H1 (cell line): ENCODE measurements around the gene NIT2. TPM values are rescaled to one million over a fixed set of nuclear protein-coding genes. Genes with fewer than 3 reads are reported as not detected.

Experiments
- CTCF ChIA-PET: fragments of 300-600 bp; sonication (Branson Sonifier 250); formaldehyde crosslinking; loops from one replicate; lab custom pipeline; 2021; ENCODE audit not compliant: partially characterized antibody; lab: Charles Lee
- POLR2A ChIA-PET: fragments of 300-600 bp; sonication (Branson Sonifier 250); formaldehyde crosslinking; loops from one replicate; lab custom pipeline; 2021; ENCODE audit warnings: inconsistent platforms; ENCODE audit not compliant: partially characterized antibody; lab: Charles Lee
- DNase-seq, 2 experiments: peaks; one replicate each; pipeline versions ENCODE4 v3.0.0 to v3.0.0-alpha.2; 2010 to 2022; ENCODE audit warnings: low spot score in 2 of 2, low read depth in 1 of 2, mixed read lengths in 1 of 2
- FAIRE-seq: peaks from 2 replicates; lab custom pipeline; 2011; peaks lifted over from hg19 to GRCh38; lab: Jason Lieb, UNC
- H2AFZ ChIP-seq: 2 replicates; pipeline ENCODE4 v1.8.1; 2012; ENCODE audit warnings: low read length, inconsistent platforms
- H2AK5ac ChIP-seq: 2 replicates; pipeline ENCODE4 v1.6.1; 2013; ENCODE audit warnings: low read depth, low read length
- H2BK120ac ChIP-seq: replicated peaks from 2 replicates; pipeline ENCODE3; 2013; ENCODE audit warnings: low read depth, low read length, inconsistent platforms
- H2BK12ac ChIP-seq: 2 replicates; pipeline ENCODE4 v1.6.1; 2013; ENCODE audit warnings: low read depth, low read length
- H2BK15ac ChIP-seq: 2 replicates; pipeline ENCODE4 v1.6.1; 2013; ENCODE audit warnings: low read length
- H2BK20ac ChIP-seq: 2 replicates; pipeline ENCODE4 v1.6.1; 2013; ENCODE audit warnings: low read length
- H2BK5ac ChIP-seq: 2 replicates; pipeline ENCODE4 v1.6.1; 2013; ENCODE audit warnings: low read depth, low read length
- H3K14ac ChIP-seq: 2 replicates; pipeline ENCODE4 v1.6.1; 2013; ENCODE audit warnings: inconsistent platforms; ENCODE audit not compliant: insufficient read length
- H3K18ac ChIP-seq: 2 replicates; pipeline ENCODE4 v1.6.1; 2013; ENCODE audit warnings: low read length; ENCODE audit errors: extremely low read depth
- H3K23ac ChIP-seq: 2 replicates; pipeline ENCODE4 v1.6.1; 2013; ENCODE audit warnings: inconsistent platforms; ENCODE audit not compliant: insufficient read length
- H3K23me2 ChIP-seq: 2 replicates; pipeline ENCODE4 v1.6.1; 2013; ENCODE audit warnings: low read depth, low read length
- H3K27ac ChIP-seq: 2 replicates; pipeline ENCODE4 v1.6.1; 2011; ENCODE audit warnings: low read depth, low read length, inconsistent platforms
- H3K27me3 ChIP-seq, 4 experiments: replicated peaks in 1 of 4; 1 replicate in 1 of 4; 2 replicates in 3 of 4; pipeline versions ENCODE4 v1.6.1 to v1.8.1; 2011 to 2013; ENCODE audit warnings: low read length in 3 of 4, mild to moderate bottlenecking in 3 of 4, inconsistent platforms in 2 of 4, mixed read lengths in 2 of 4, moderate library complexity in 1 of 4; ENCODE audit not compliant: control insufficient read depth in 3 of 4, insufficient read depth in 3 of 4; ENCODE audit errors: extremely low read depth in 1 of 4
- H3K36me3 ChIP-seq, 4 experiments: 2 replicates each; pipeline versions ENCODE4 v1.6.1 to v1.8.1; 2011 to 2013; ENCODE audit warnings: mild to moderate bottlenecking in 4 of 4, low read length in 3 of 4, moderate library complexity in 2 of 4, control low read depth in 1 of 4, inconsistent platforms in 1 of 4; ENCODE audit not compliant: insufficient read depth in 4 of 4, control insufficient read depth in 2 of 4
- H3K4ac ChIP-seq: replicated peaks from 2 replicates; pipeline ENCODE3; 2013; ENCODE audit warnings: low read length, low read depth, mixed read lengths, inconsistent platforms; ENCODE audit not compliant: insufficient read length
- H3K4me1 ChIP-seq, 4 experiments: replicated peaks in 1 of 4; 1 replicate in 1 of 4; 2 replicates in 3 of 4; pipeline versions ENCODE4 v1.6.1 to v1.8.1; 2011 to 2013; ENCODE audit warnings: low read length in 3 of 4, inconsistent platforms in 2 of 4, mixed read lengths in 1 of 4; ENCODE audit not compliant: insufficient read depth in 4 of 4, control insufficient read depth in 3 of 4
- H3K4me2 ChIP-seq, 2 experiments: 2 replicates each; pipeline versions ENCODE4 v1.6.1 to v1.8.1; 2011 to 2013; ENCODE audit warnings: low read depth in 2 of 2, low read length in 2 of 2, control low read depth in 1 of 2, inconsistent platforms in 1 of 2, mild to moderate bottlenecking in 1 of 2; ENCODE audit not compliant: insufficient read depth in 1 of 2
- H3K4me3 ChIP-seq, 4 experiments: fragments of 200-600, 300-600 bp in 1 of 4; sonication (generic), shearing (Covaris generic), sonication (Bioruptor Twin) in 1 of 4; 2 replicates each; pipeline versions ENCODE4 v1.5.1 to v1.8.1; 2011 to 2016; ENCODE audit warnings: low read length in 4 of 4, low read depth in 3 of 4, control low read depth in 2 of 4, inconsistent platforms in 2 of 4, mild to moderate bottlenecking in 2 of 4, mixed read lengths in 1 of 4, moderate library complexity in 1 of 4; ENCODE audit not compliant: insufficient read depth in 2 of 4; ENCODE audit errors: extremely low read depth in 1 of 4
- H3K56ac ChIP-seq: replicated peaks from 2 replicates; pipeline ENCODE3; 2013; ENCODE audit warnings: low read depth, mild to moderate bottlenecking, mixed read lengths, low read length, inconsistent platforms; ENCODE audit not compliant: insufficient read length
- H3K79me1 ChIP-seq: 2 replicates; pipeline ENCODE4 v1.6.1; 2013; ENCODE audit warnings: low read depth, low read length, control low read depth
- H3K79me2 ChIP-seq, 2 experiments: 2 replicates each; pipeline versions ENCODE4 v1.6.1 to v1.8.1; 2012 to 2013; ENCODE audit warnings: low read length in 2 of 2, mild to moderate bottlenecking in 2 of 2, inconsistent platforms in 1 of 2; ENCODE audit not compliant: insufficient read depth in 2 of 2, control insufficient read depth in 1 of 2
- H3K9ac ChIP-seq, 4 experiments: replicated peaks in 1 of 4; 1 replicate in 1 of 4; 2 replicates in 3 of 4; pipeline versions ENCODE4 v1.6.1 to v1.8.1; 2011 to 2013; ENCODE audit warnings: low read depth in 3 of 4, low read length in 3 of 4, control low read depth in 2 of 4, mild to moderate bottlenecking in 2 of 4, moderate library complexity in 2 of 4, inconsistent platforms in 1 of 4; ENCODE audit errors: extremely low read depth in 1 of 4
- H3K9me3 ChIP-seq, 2 experiments: 2 replicates each; pipeline versions ENCODE4 v1.6.1 to v1.8.1; 2012 to 2013; ENCODE audit warnings: mild to moderate bottlenecking in 2 of 2, moderate library complexity in 2 of 2, control low read depth in 1 of 2, inconsistent platforms in 1 of 2, low read depth in 1 of 2, low read length in 1 of 2, mixed read lengths in 1 of 2; ENCODE audit not compliant: insufficient read depth in 2 of 2
- H4K20me1 ChIP-seq, 2 experiments: replicated peaks in 1 of 2; 2 replicates each; pipeline versions ENCODE3 to v1.8.1; 2011 to 2013; ENCODE audit warnings: inconsistent platforms in 2 of 2, low read length in 2 of 2, mild to moderate bottlenecking in 1 of 2; ENCODE audit not compliant: insufficient read depth in 2 of 2, control insufficient read depth in 1 of 2
- H4K5ac ChIP-seq: 2 replicates; pipeline ENCODE4 v1.6.1; 2013; ENCODE audit warnings: low read length, low read depth, mixed read lengths, inconsistent platforms; ENCODE audit not compliant: insufficient read length
- H4K8ac ChIP-seq: 2 replicates; pipeline ENCODE4 v1.8.0; 2013; ENCODE audit warnings: mild to moderate bottlenecking, moderate library complexity, low read length, inconsistent platforms; ENCODE audit not compliant: insufficient read depth; ENCODE audit errors: extremely low read depth
- H4K91ac ChIP-seq: replicated peaks from 2 replicates; pipeline ENCODE3; 2013; ENCODE audit warnings: low read length, mixed read lengths, inconsistent platforms; ENCODE audit not compliant: insufficient read length
- ASH2L ChIP-seq: fragments of 200-600, 300-600 bp; sonication (generic); IDR thresholded peaks from one replicate; pipeline ENCODE4 v1.7.1; 2017; ENCODE audit warnings: low read length
- CHD2 ChIP-seq: IDR thresholded peaks from 2 replicates; pipeline ENCODE4 v1.6.1; 2012; ENCODE audit warnings: low read length, improper control_type of control experiment
- POLR2A ChIP-seq, 2 experiments: IDR thresholded peaks; 1 replicate in 1 of 2; 2 replicates in 1 of 2; pipeline ENCODE4 v1.6.1; 2011; ENCODE audit warnings: low read depth in 2 of 2, low read length in 2 of 2, mild to moderate bottlenecking in 2 of 2; ENCODE audit errors: control extremely low read depth in 1 of 2
- WGBS, 2 experiments: shearing (Covaris generic) in 1 of 2; methylation state at CpG; one replicate each; pipeline versions ENCODE4 v1.1.6 to v1.1.7; 2013 to 2015; ENCODE audit warnings: low lambda C conversion rate in 2 of 2, mixed read lengths in 2 of 2, inconsistent platforms in 1 of 2, low coverage in 1 of 2, missing lambda C conversion rate in 1 of 2; ENCODE audit not compliant: insufficient replicate concordance in 2 of 2, insufficient coverage in 1 of 2, insufficient read length in 1 of 2; ENCODE audit errors: extremely low coverage in 1 of 2, missing lambda C conversion rate in 1 of 2; 5-methylcytosine and 5-hydroxymethylcytosine counted together
- polyA plus RNA-seq, 7 experiments: library from polyadenylated mRNA; depleted of rRNA in 3 of 7; stranded (reverse) in 5 of 7; unstranded in 2 of 7; fragments of >200 nt in 5 of 7; fragments of 200-250 nt in 2 of 7; gene quantifications; 1 replicate in 5 of 7; 2 replicates in 1 of 7; 4 replicates in 1 of 7; pipeline versions ENCODE4 v1.2.1 to v1.2.3, GENCODE V29; 2011 to 2013; ENCODE audit warnings: missing spikeins in 2 of 7, mixed read lengths in 2 of 7
- total RNA-seq: library from RNA; stranded (reverse); fragmentation: NEBNext Ultra II Directional; extraction: Animal tissue kit (Norgen Biotek cat#: 25700); gene quantifications from 2 replicates; pipeline ENCODE4 v1.2.1, GENCODE V29; 2021

The NIT2 gene
- total and polyA plus RNA-seq, 2 of the 8 experiments (the other 6 are each of a cell fraction or from before 2014, with no cell fraction given), result 15.2 to 25.3 TPM

- POLR2A ChIA-PET, result interaction anchor here (0.6 to 2.2 kb wide), 5 partner anchors 11 to 98 kb away, joined by 3 to 8 read pairs (median 3); no protein-coding TSS in a partner anchor
Observed at GRCh38 chr3:100359035-100359434, 24.5 kb downstream of the NIT2 start.

More at GRCh38 chr3:100359035-100359434, 24.5 kb downstream of the NIT2 start:
- Histone ChIP-seq H2AK5ac (no peak overlapping the region), H2BK120ac (no peak overlapping the region), H3K27me3 (no peaks in the 10 kb centered on the region), H4K5ac (no peak overlapping the region), H3K4me2 (no peak overlapping the region), H2AFZ (no peak overlapping the region), H3K9me3 (no peaks in the 10 kb centered on the region; a peak in 1 of 4 replicates), H3K36me3 (peaks cover 0 to 17% (median 7%) of the 10 kb centered on the region in 4 experiments; a peak in 3 of 8 replicates), H2BK20ac (no peak overlapping the region), H3K9ac (no peak overlapping the region), H3K79me2 (no peaks in the 10 kb centered on the region), H3K23me2 (no peaks in the 10 kb centered on the region), H4K91ac (no peak overlapping the region), H3K4ac (no peak overlapping the region), H3K4me1 (no peaks in the 10 kb centered on the region), H3K4me3 (no peak overlapping the region), H3K79me1 (no peaks in the 10 kb centered on the region), H4K20me1 (no peaks in the 10 kb centered on the region), H2BK12ac (no peak overlapping the region), H3K18ac (no peak overlapping the region), H3K56ac (no peak overlapping the region), H2BK5ac (no peak overlapping the region), H4K8ac (no peak overlapping the region), H2BK15ac (no peak overlapping the region), H3K14ac (no peak overlapping the region), H3K23ac (no peak overlapping the region), H3K27ac (no peak overlapping the region)
- CTCF ChIA-PET, result interaction anchor here (0.6 to 1.9 kb wide), 5 partner anchors 10 to 59 kb away, joined by 3 to 5 read pairs (median 4); no protein-coding TSS in a partner anchor
- DNase-seq (no peak), FAIRE-seq (no peak)
- WGBS, 2 experiments, result 95% methylated on average over 3 of the region's 3 CpGs; no CpG with 5 or more reads in 1 of the 2 experiments
- TF ChIP-seq POLR2A (IDR thresholded peaks at IDR 0.05; ENCODE audit: control extremely low read depth in 1 of 2, low read depth in 2 of 2, low read length in 2 of 2), result no peak
- no peak for TF ChIP-seq CHD2
- no peak for TF ChIP-seq ASH2L
